Fibroblast of pulmonary artery (primary cell): ENCODE results near the gene FOXN3.

Experiments
- DNase-seq: peaks from one replicate; pipeline ENCODE4 v3.0.0-alpha.2; 2010; ENCODE audit warnings: low read depth
- H3K4me3 ChIP-seq: replicated peaks from 2 replicates; pipeline ENCODE4 v1.5.1; 2011; ENCODE audit warnings: low read depth, mild to moderate bottlenecking, control low read depth, low read length, moderate library complexity
- CTCF ChIP-seq: IDR thresholded peaks from 2 replicates; pipeline ENCODE4 v1.5.1; 2011; ENCODE audit warnings: mild to moderate bottlenecking, control low read depth, low read length, inconsistent platforms; ENCODE audit errors: missing control alignments

Gene FOXN3

GRCh38 chr14:89246290-89246689 lies 170.7 kb downstream of the FOXN3 start:
- no peak for TF ChIP-seq CTCF
- no peak overlapping the region for H3K4me3 ChIP-seq
- no peak for DNase-seq

- no peak for TF ChIP-seq CTCF
- H3K4me3 ChIP-seq: no peak overlapping the region
- DNase-seq: no peak
These were observed 171.2 kb downstream of the FOXN3 start for GRCh38 chr14:89245802-89246201.

- H3K4me3 ChIP-seq: no peak overlapping the region
These were observed 172.3 kb downstream of the FOXN3 start for GRCh38 chr14:89244720-89245119.

GRCh38 chr14:89243741-89244140 lies 173.3 kb downstream of the FOXN3 start:
- H3K4me3 ChIP-seq: no peak overlapping the region
- DNase-seq: no peak
- no peak for TF ChIP-seq CTCF

More at GRCh38 chr14:89244720-89245119, 172.3 kb downstream of the FOXN3 start:
- no peak for DNase-seq
- TF ChIP-seq CTCF: no peak

GRCh38 chr14:89243286-89243685 lies 173.7 kb downstream of the FOXN3 start:
- TF ChIP-seq CTCF: no peak
- DNase-seq: no peak

GRCh38 chr14:89242652-89243279 lies 174.3 kb downstream of the FOXN3 start:
- no peak for TF ChIP-seq CTCF
- DNase-seq: no peak
- H3K4me3 ChIP-seq: no peak overlapping the region

More at GRCh38 chr14:89243286-89243685, 173.7 kb downstream of the FOXN3 start:
- no peak overlapping the region for H3K4me3 ChIP-seq
